ENCODE data around the gene S1PR1. TPM values are rescaled to one million over a fixed set of nuclear protein-coding genes. Genes with fewer than 3 reads are reported as not detected.
"Not testable (repeated sequence)": the region's sequence is repeated elsewhere in the genome, so short reads cannot be mapped to it uniquely, and the experiment has no call there.

The S1PR1 gene
- polyA plus RNA-seq, 3 donors, result 0.36 to 0.64 (median 0.43) TPM

- H3K4me2 ChIP-seq (replicated peaks; ENCODE audit: extremely low read depth, low read length, poor library complexity, severe bottlenecking), result no peak overlapping the region
- H3K4me3 Mint-ChIP-seq, result no peak overlapping the region
- H3K27ac Mint-ChIP-seq, result no peak overlapping the region
- H3K9me3 Mint-ChIP-seq, result no peaks in the 10 kb centered on the region
- intact Hi-C loops (cut with micrococcal nuclease), result no loop called here
- DNase-seq, result no peak
- no peaks in the 10 kb centered on the region for H3K27me3 ChIP-seq (ENCODE audit: control insufficient read depth in 2 of 2, insufficient read depth in 2 of 2, low read length in 2 of 2)
- no peaks in the 10 kb centered on the region for H3K79me2 ChIP-seq (ENCODE audit: insufficient read depth, low read length)
- WGBS (ENCODE audit: insufficient coverage), result 100% methylated on average over 4 of the region's 6 CpGs
- no peaks in the 10 kb centered on the region for H3K36me3 ChIP-seq (replicated peaks in 1 of 2; ENCODE audit: control insufficient read depth in 1 of 2, insufficient read depth in 2 of 2, low read length in 2 of 2)
- no peaks in the 10 kb centered on the region for H3K9me3 ChIP-seq (replicated peaks in 1 of 2; ENCODE audit: control insufficient read depth in 1 of 2, insufficient read depth in 1 of 2, low read length in 2 of 2)
- no peaks in the 10 kb centered on the region for H4K20me1 ChIP-seq (ENCODE audit: insufficient read depth, low read length)
- no peak overlapping the region for H2AFZ ChIP-seq (ENCODE audit: insufficient read depth, low read depth, low read length, poor library complexity, severe bottlenecking)
- no peak overlapping the region for H3K9ac ChIP-seq (ENCODE audit: insufficient read depth, low read length, poor library complexity, severe bottlenecking)
- H3K4me1 Mint-ChIP-seq, result peaks cover 3% of the 10 kb centered on the region
- no peak overlapping the region for H3K4me3 ChIP-seq (replicated peaks in 1 of 3; ENCODE audit: low read depth in 2 of 3, low read length in 3 of 3)
- peaks cover 0 to 3% (median 2%) of the 10 kb centered on the region in 3 donors for H3K27me3 Mint-ChIP-seq (ENCODE audit: low read depth in 3 of 3)
- H3K27ac ChIP-seq (ENCODE audit: low read depth in 1 of 2, low read length in 2 of 2), result no peak overlapping the region
- H3K4me1 ChIP-seq (ENCODE audit: control insufficient read depth in 1 of 2, insufficient read depth in 2 of 2, low read length in 2 of 2), result no peaks in the 10 kb centered on the region
- no peak for TF ChIP-seq CTCF (IDR thresholded peaks at IDR 0.05)
- H3K36me3 Mint-ChIP-seq, result no peaks in the 10 kb centered on the region
Observed at GRCh38 chr1:101203820-101204540, 32.8 kb upstream of the S1PR1 start.

GRCh38 chr1:101205457-101205856, 31.4 kb upstream of the S1PR1 start:
- no peaks in the 10 kb centered on the region for H3K79me2 ChIP-seq (ENCODE audit: insufficient read depth, low read length)
- no peaks in the 10 kb centered on the region for H3K36me3 Mint-ChIP-seq
- H3K27ac ChIP-seq (ENCODE audit: low read depth in 1 of 2, low read length in 2 of 2), result no peak overlapping the region
- no peak overlapping the region for H3K4me2 ChIP-seq (replicated peaks; ENCODE audit: extremely low read depth, low read length, poor library complexity, severe bottlenecking)
- no peak overlapping the region for H3K4me3 Mint-ChIP-seq
- TF ChIP-seq CTCF (IDR thresholded peaks at IDR 0.05), result no peak
- no peak overlapping the region for H3K4me3 ChIP-seq (replicated peaks in 1 of 3; ENCODE audit: low read depth in 2 of 3, low read length in 3 of 3)
- H3K27me3 Mint-ChIP-seq (ENCODE audit: low read depth in 3 of 3), result peaks cover 0 to 2% (median 1%) of the 10 kb centered on the region in 3 donors
- no peaks in the 10 kb centered on the region for H3K9me3 Mint-ChIP-seq
- intact Hi-C loops (cut with micrococcal nuclease), result no loop called here
- H3K9ac ChIP-seq (ENCODE audit: insufficient read depth, low read length, poor library complexity, severe bottlenecking), result no peak overlapping the region
- H3K27me3 ChIP-seq (ENCODE audit: control insufficient read depth in 2 of 2, insufficient read depth in 2 of 2, low read length in 2 of 2), result no peaks in the 10 kb centered on the region
- no peaks in the 10 kb centered on the region for H3K4me1 Mint-ChIP-seq
- no peak for DNase-seq
- H2AFZ ChIP-seq (ENCODE audit: insufficient read depth, low read depth, low read length, poor library complexity, severe bottlenecking), result no peak overlapping the region
- H3K27ac Mint-ChIP-seq, result no peak overlapping the region
- H3K9me3 ChIP-seq (replicated peaks in 1 of 2; ENCODE audit: control insufficient read depth in 1 of 2, insufficient read depth in 1 of 2, low read length in 2 of 2), result no peaks in the 10 kb centered on the region
- no peaks in the 10 kb centered on the region for H4K20me1 ChIP-seq (ENCODE audit: insufficient read depth, low read length)
- H3K4me1 ChIP-seq (ENCODE audit: control insufficient read depth in 1 of 2, insufficient read depth in 2 of 2, low read length in 2 of 2), result no peaks in the 10 kb centered on the region
- no peaks in the 10 kb centered on the region for H3K36me3 ChIP-seq (replicated peaks in 1 of 2; ENCODE audit: control insufficient read depth in 1 of 2, insufficient read depth in 2 of 2, low read length in 2 of 2)

- H3K27ac Mint-ChIP-seq; H3K27me3 Mint-ChIP-seq (ENCODE audit: low read depth in 3 of 3); H3K36me3 Mint-ChIP-seq; H3K9me3 ChIP-seq (replicated peaks in 1 of 2; ENCODE audit: control insufficient read depth in 1 of 2, insufficient read depth in 1 of 2, low read length in 2 of 2); H3K27ac ChIP-seq (ENCODE audit: low read depth in 1 of 2, low read length in 2 of 2); H3K4me3 Mint-ChIP-seq; H3K79me2 ChIP-seq (ENCODE audit: insufficient read depth, low read length); H3K36me3 ChIP-seq (replicated peaks in 1 of 2; ENCODE audit: control insufficient read depth in 1 of 2, insufficient read depth in 2 of 2, low read length in 2 of 2); H3K9ac ChIP-seq (ENCODE audit: insufficient read depth, low read length, poor library complexity, severe bottlenecking); H4K20me1 ChIP-seq (ENCODE audit: insufficient read depth, low read length); H3K4me1 Mint-ChIP-seq; H2AFZ ChIP-seq (ENCODE audit: insufficient read depth, low read depth, low read length, poor library complexity, severe bottlenecking); H3K4me1 ChIP-seq (ENCODE audit: control insufficient read depth in 1 of 2, insufficient read depth in 2 of 2, low read length in 2 of 2); intact Hi-C loops (cut with micrococcal nuclease); DNase-seq; H3K9me3 Mint-ChIP-seq; H3K4me2 ChIP-seq (replicated peaks; ENCODE audit: extremely low read depth, low read length, poor library complexity, severe bottlenecking); H3K27me3 ChIP-seq (ENCODE audit: control insufficient read depth in 2 of 2, insufficient read depth in 2 of 2, low read length in 2 of 2); H3K4me3 ChIP-seq (replicated peaks in 1 of 3; ENCODE audit: low read depth in 2 of 3, low read length in 3 of 3): not testable (repeated sequence)
- WGBS (ENCODE audit: insufficient coverage), result 100% methylated on average over 1 of the region's 4 CpGs
Observed at GRCh38 chr1:101206139-101206538, 30.7 kb upstream of the S1PR1 start.
